HepG2 (cell line): ENCODE results near the gene INPP4B.

Experiments
- POLR2A ChIP-seq, 2 experiments: IDR thresholded peaks; 2 replicates each; pipeline ENCODE4 v1.6.1; 2011; ENCODE audit warnings: low read depth in 2 of 2, low read length in 2 of 2, mild to moderate bottlenecking in 1 of 2, moderate library complexity in 1 of 2; ENCODE audit not compliant: insufficient read depth in 1 of 2
- ZBTB8A ChIP-seq: sonication (generic); formaldehyde crosslinking; IDR thresholded peaks from 2 replicates; pipeline ENCODE4 v1.4.0; 2020; ENCODE audit warnings: mild to moderate bottlenecking, low read depth, missing genetic modification reagents, borderline replicate concordance

DNA sequence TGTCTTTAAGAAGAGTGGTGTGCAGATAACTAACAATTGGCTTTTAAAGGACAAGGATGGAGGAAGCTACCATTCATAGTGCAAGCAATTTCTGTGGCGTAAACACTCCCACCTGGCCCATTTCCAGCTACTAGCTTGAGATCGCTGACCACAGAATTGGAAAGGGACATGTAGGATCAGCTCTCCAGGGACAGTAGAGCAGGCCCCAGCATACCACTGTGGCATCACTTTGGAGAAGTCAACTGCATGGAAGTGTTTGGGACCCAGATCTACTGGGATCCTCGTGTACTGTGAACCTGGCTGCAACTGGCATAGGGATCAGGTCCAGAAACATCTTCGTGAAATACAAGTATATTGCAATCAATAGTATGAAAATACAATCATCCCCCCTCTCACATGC lies 515.0 kb downstream of the INPP4B start:
- TF ChIP-seq POLR2A (IDR thresholded peaks at IDR 0.05; ENCODE audit: insufficient read depth in 1 of 2, low read depth in 2 of 2, low read length in 2 of 2) (no peak), ZBTB8A (CRISPR knock-in tag) (no peak)
